ENCODE results near the gene THAP3. TPM values are rescaled to one million over a fixed set of nuclear protein-coding genes. Genes with fewer than 3 reads are reported as not detected.

Gene THAP3
- total and polyA plus RNA-seq, 9 of the 15 experiments (the other 6 are each of a cell fraction or from before 2014, with no cell fraction given): 1.9 to 31.2 (median 18.2) TPM

GRCh38 chr1:6613361-6614018, 11.2 kb upstream of the THAP3 start, which contains the start of gene PHF13 (continued):
- TF ChIP-seq HMBOX1 (IDR thresholded peaks at IDR 0.05) (no peak), BCOR (IDR thresholded peaks at IDR 0.05) (no peak), ZSCAN29 (IDR thresholded peaks at IDR 0.05) (no peak), PPARD (CRISPR knock-in tag; IDR thresholded peaks at IDR 0.05) (no peak), RB1 (IDR thresholded peaks at IDR 0.05; ENCODE audit: low read depth) (peak; percentile 89), SUPT5H (IDR thresholded peaks at IDR 0.05) (peak; percentile 70), CREM (IDR thresholded peaks at IDR 0.05; ENCODE audit: low read depth) (peak; percentile 88), CREB3L1 (IDR thresholded peaks at IDR 0.05; ENCODE audit: borderline replicate concordance, low read depth) (peak; percentile 93; the same call in 1 of the 2 replicates), SRF (CRISPR knock-in tag; IDR thresholded peaks at IDR 0.05) (peak in 1 of 2 experiments; percentile 86; a peak in 2 of 4 replicates), PTRF (tag; IDR thresholded peaks at IDR 0.05) (no peak), COPS2 (conservative IDR thresholded peaks at IDR 0.05) (no peak), ZNF197 (CRISPR knock-in tag; IDR thresholded peaks at IDR 0.05; ENCODE audit: low read depth) (peak; percentile 91), SIX5 (IDR thresholded peaks at IDR 0.05; ENCODE audit: borderline replicate concordance in 1 of 2, insufficient read depth in 1 of 2, low read depth in 1 of 2, low read length in 2 of 2) (peak; percentile 93 to 95), CREB1 (IDR thresholded peaks at IDR 0.05) (peak; percentile 66), CREB1 (CRISPR knock-in tag; IDR thresholded peaks at IDR 0.05) (peak; percentile 75), E2F1 (CRISPR knock-in tag; IDR thresholded peaks at IDR 0.05) (peak; percentile 87), ZBED1 (IDR thresholded peaks at IDR 0.05) (0 out of 2 replicates have a peak, but pooled peaks have one; percentile 18), ILK (tag; IDR thresholded peaks at IDR 0.05; ENCODE audit: borderline replicate concordance, low read depth) (no peak), RBFOX2 (IDR thresholded peaks at IDR 0.05; ENCODE audit: low read depth, low read length) (peak; percentile 88), ZBTB9 (CRISPR knock-in tag; IDR thresholded peaks at IDR 0.05) (peak; percentile 81), DMBX1 (CRISPR knock-in tag; IDR thresholded peaks at IDR 0.05; ENCODE audit: borderline replicate concordance) (peak; percentile 69; the same call in 1 of the 2 replicates), E2F4 (CRISPR knock-in tag; IDR thresholded peaks at IDR 0.05; ENCODE audit: low read depth) (no peak), ATF7 (IDR thresholded peaks at IDR 0.05) (peak; percentile 70; the same call in 1 of the 2 replicates), POLR2AphosphoS2 (IDR thresholded peaks at IDR 0.05; ENCODE audit: low read length) (peak; percentile 36; the same call in 1 of the 2 replicates)

Measured in K562 (cell line).